ENCODE data around the gene TBCE.
"Not testable (repeated sequence)": the region's sequence is repeated elsewhere in the genome, so short reads cannot be mapped to it uniquely, and the experiment has no call there.

The TBCE gene

DNA sequence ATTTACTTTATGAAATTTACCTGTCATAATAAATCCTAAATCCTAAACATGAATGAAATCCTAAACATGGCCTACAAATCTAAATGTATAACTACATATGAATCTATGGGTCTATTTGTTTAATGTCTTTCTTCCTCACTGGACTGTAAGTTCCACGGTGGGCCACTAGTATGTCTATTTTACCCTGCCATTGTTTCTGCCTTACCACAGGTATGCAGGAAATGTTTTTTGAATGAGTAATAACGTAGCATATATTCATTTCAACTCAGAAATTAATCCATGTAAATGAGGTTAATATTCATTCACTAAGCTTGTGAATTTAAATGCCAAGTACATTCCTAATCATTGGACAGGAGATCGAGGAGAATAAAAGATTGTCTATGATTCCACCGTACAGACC, 101.7 kb downstream of the TBCE start:
- no peaks in the 10 kb centered on the region for H3K27me3 ChIP-seq (ENCODE audit: control insufficient read depth, insufficient read depth, low read length)
- H3K36me3 ChIP-seq (ENCODE audit: control insufficient read depth, insufficient read depth, low read length): no peaks in the 10 kb centered on the region
- no peak overlapping the region for H3K27ac ChIP-seq (ENCODE audit: low read length)
- H3K4me1 ChIP-seq (ENCODE audit: control insufficient read depth, insufficient read depth, low read length): no peaks in the 10 kb centered on the region
- no peak for DNase-seq (ENCODE audit: low read depth, low spot score)
- H3K9me3 ChIP-seq (ENCODE audit: control insufficient read depth, insufficient read depth, low read length): no peaks in the 10 kb centered on the region
- WGBS (ENCODE audit: insufficient coverage, insufficient read length): no CpG with 5 or more reads among the region's 4 CpGs
- no peak overlapping the region for H3K4me3 ChIP-seq (ENCODE audit: low read length)

DNA sequence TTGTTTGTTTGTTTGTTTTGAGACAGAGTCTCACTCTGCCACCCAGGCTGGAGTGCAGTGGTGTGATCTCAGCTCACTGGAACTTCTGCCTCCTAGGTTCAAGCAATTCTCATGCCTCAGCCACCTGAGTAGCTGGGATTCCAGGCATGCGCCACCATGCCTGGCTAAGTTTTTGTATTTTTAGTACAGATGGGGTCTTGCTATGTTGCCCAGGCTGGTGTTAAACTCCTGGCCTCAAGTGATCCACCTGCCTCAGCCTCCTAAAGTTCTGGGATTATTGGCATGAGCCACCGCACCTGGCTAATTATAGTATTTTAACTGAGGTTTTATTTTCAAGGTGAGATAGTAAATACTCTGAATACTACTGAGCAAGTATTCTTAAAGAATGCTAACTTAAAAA, 102.7 kb downstream of the TBCE start:
- not testable (repeated sequence) for H3K36me3 ChIP-seq (ENCODE audit: control insufficient read depth, insufficient read depth, low read length); H3K9me3 ChIP-seq (ENCODE audit: control insufficient read depth, insufficient read depth, low read length); H3K27me3 ChIP-seq (ENCODE audit: control insufficient read depth, insufficient read depth, low read length); DNase-seq (ENCODE audit: low read depth, low spot score); H3K4me3 ChIP-seq (ENCODE audit: low read length); H3K4me1 ChIP-seq (ENCODE audit: control insufficient read depth, insufficient read depth, low read length); H3K27ac ChIP-seq (ENCODE audit: low read length)
- WGBS (ENCODE audit: insufficient coverage, insufficient read length): no CpG with 5 or more reads among the region's 2 CpGs

DNA sequence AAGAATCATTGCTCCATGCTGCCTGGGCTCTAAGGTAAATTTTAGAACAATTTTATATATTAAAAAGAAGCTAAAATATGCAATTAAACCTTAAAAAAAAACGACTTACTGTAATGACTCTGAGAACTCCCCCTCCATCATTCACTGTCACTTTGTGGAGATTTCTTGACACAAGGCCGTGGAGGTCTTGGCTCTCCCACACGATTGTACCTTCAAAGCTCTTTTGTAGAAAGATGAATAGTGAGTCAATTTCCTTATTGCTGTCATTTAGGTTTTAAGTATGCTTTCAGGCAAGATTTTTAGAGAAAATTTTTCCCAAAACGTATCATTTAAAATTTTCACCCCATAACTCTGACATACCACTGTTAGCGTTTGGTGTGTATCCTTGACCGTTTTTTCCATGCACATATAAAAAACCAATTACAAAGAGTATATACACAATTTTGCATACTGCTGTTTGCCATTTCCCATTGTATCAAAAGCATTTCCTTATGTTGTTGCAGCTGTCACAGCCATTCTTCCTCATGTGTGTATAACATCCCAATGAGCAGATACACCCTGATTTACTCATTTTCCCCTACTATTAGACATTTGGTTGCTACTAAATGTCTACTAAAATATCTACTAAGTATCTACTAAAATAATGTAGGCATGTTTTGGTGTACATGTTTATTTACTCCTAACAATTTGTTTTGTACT, 103.7 kb downstream of the TBCE start:
- Histone ChIP-seq H3K27me3 (ENCODE audit: control insufficient read depth, insufficient read depth, low read length) (no peaks in the 10 kb centered on the region), H3K4me3 (ENCODE audit: low read length) (no peak overlapping the region), H3K36me3 (ENCODE audit: control insufficient read depth, insufficient read depth, low read length) (no peaks in the 10 kb centered on the region), H3K9me3 (ENCODE audit: control insufficient read depth, insufficient read depth, low read length) (no peaks in the 10 kb centered on the region), H3K27ac (ENCODE audit: low read length) (no peak overlapping the region), H3K4me1 (ENCODE audit: control insufficient read depth, insufficient read depth, low read length) (no peaks in the 10 kb centered on the region)
- WGBS (ENCODE audit: insufficient coverage, insufficient read length): no CpG with 5 or more reads among the region's 6 CpGs
- no peak for DNase-seq (ENCODE audit: low read depth, low spot score)

DNA sequence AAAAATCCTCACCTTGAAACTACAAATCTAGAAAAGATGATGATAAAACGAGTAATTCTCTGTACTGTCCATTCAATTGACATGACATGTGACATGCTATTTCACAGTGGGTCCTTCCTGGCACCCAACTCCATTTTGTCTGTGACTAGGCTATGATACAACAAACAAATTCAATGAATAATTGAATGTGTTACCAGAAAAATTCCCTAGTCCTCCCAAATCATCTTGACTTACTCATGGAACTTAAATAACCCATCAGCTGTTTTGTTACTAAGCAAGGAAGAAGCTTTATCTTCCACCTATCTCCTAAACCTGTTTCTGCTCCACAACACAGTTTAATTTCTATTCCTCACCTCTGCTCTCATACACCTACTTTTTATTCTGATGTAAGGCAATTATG, 106.6 kb downstream of the TBCE start:
- no peaks in the 10 kb centered on the region for H3K4me1 ChIP-seq (ENCODE audit: control insufficient read depth, insufficient read depth, low read length)
- WGBS (ENCODE audit: insufficient coverage, insufficient read length): no CpG with 5 or more reads among the region's 1 CpG
- H3K27ac ChIP-seq (ENCODE audit: low read length): no peak overlapping the region
- H3K36me3 ChIP-seq (ENCODE audit: control insufficient read depth, insufficient read depth, low read length): peaks cover 5% of the 10 kb centered on the region; the same call in 1 of the 2 replicates
- DNase-seq (ENCODE audit: low read depth, low spot score): no peak
- H3K4me3 ChIP-seq (ENCODE audit: low read length): no peak overlapping the region
- H3K9me3 ChIP-seq (ENCODE audit: control insufficient read depth, insufficient read depth, low read length): no peaks in the 10 kb centered on the region
- H3K27me3 ChIP-seq (ENCODE audit: control insufficient read depth, insufficient read depth, low read length): no peaks in the 10 kb centered on the region

DNA sequence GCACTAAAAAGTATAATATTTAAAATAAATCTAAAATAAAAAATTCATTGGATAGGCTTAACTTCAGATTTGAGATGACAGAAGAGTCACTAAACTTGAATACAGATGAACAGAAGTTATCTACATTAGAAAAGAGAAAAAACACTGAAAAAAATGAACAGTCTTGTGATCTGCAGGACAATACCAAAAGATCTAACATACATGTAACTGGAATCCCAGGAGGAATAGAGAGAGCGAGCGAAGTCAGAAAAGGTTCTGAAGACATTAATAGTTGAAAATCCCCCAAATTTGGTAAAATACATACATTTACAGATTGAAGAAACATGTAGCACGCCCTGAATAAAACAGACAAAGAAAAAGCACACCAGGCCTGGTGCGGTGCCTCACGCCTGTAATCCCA, 115.9 kb downstream of the TBCE start:
- H3K4me1 ChIP-seq (ENCODE audit: control insufficient read depth, insufficient read depth, low read length): no peaks in the 10 kb centered on the region
- no peak overlapping the region for H3K4me3 ChIP-seq (ENCODE audit: low read length)
- DNase-seq (ENCODE audit: low read depth, low spot score): no peak
- H3K27me3 ChIP-seq (ENCODE audit: control insufficient read depth, insufficient read depth, low read length): no peaks in the 10 kb centered on the region
- peaks cover 10% of the 10 kb centered on the region; the same call in 1 of the 2 replicates for H3K36me3 ChIP-seq (ENCODE audit: control insufficient read depth, insufficient read depth, low read length)
- no CpG with 5 or more reads among the region's 5 CpGs for WGBS (ENCODE audit: insufficient coverage, insufficient read length)
- H3K27ac ChIP-seq (ENCODE audit: low read length): no peak overlapping the region
- no peaks in the 10 kb centered on the region for H3K9me3 ChIP-seq (ENCODE audit: control insufficient read depth, insufficient read depth, low read length)

DNA sequence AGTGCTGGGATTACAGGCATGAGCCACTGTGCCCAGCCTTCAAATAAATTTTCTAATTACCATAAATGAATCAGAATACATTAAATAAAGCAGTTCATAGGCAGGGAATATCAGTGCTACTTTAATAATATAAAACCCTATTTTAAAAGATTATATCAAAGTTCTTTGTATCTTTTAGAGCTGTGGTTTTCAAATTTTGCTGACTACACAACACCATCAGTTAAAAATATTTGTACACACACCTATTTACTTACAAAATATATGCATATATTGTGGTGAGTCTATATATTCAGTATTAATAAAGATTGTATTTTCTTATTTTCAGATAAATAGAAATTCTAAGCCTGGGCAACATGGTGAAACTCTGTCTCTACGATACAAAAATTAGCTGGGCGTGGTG, 118.3 kb downstream of the TBCE start:
- no peak for DNase-seq (ENCODE audit: low read depth, low spot score)
- H3K4me1 ChIP-seq (ENCODE audit: control insufficient read depth, insufficient read depth, low read length): no peaks in the 10 kb centered on the region

DNA sequence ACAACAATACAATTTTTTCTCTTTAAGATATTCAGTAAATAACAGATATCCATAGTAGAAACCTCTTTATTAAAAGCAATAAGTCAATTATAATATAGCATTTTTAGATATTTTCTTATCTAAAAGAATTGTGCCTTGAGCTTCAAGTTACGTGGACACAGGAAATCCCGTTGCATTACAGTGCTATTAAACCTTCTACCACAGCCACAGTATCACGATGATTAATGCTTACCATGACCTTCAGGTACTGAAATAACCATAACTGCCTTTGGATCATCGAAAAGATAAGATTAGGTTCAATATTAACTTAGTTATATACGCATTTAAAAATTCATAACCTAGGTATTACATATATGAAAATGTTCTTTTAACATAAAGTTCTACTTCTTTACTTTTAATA, 119.1 kb downstream of the TBCE start:
- Histone ChIP-seq H3K27me3 (ENCODE audit: control insufficient read depth, insufficient read depth, low read length) (no peaks in the 10 kb centered on the region), H3K36me3 (ENCODE audit: control insufficient read depth, insufficient read depth, low read length) (no peaks in the 10 kb centered on the region; the same call in 1 of the 2 replicates), H3K4me1 (ENCODE audit: control insufficient read depth, insufficient read depth, low read length) (no peaks in the 10 kb centered on the region), H3K27ac (ENCODE audit: low read length) (no peak overlapping the region), H3K9me3 (ENCODE audit: control insufficient read depth, insufficient read depth, low read length) (no peaks in the 10 kb centered on the region), H3K4me3 (ENCODE audit: low read length) (no peak overlapping the region)
- DNase-seq (ENCODE audit: low read depth, low spot score): no peak
- WGBS (ENCODE audit: insufficient coverage, insufficient read length): no CpG with 5 or more reads among the region's 5 CpGs

More for the DNA sequence above, 118.3 kb downstream of the TBCE start:
- H3K36me3 ChIP-seq (ENCODE audit: control insufficient read depth, insufficient read depth, low read length): no peaks in the 10 kb centered on the region; the same call in 1 of the 2 replicates
- WGBS (ENCODE audit: insufficient coverage, insufficient read length): no CpG with 5 or more reads among the region's 2 CpGs
- H3K9me3 ChIP-seq (ENCODE audit: control insufficient read depth, insufficient read depth, low read length): no peaks in the 10 kb centered on the region
- no peak overlapping the region for H3K27ac ChIP-seq (ENCODE audit: low read length)
- H3K27me3 ChIP-seq (ENCODE audit: control insufficient read depth, insufficient read depth, low read length): no peaks in the 10 kb centered on the region
- H3K4me3 ChIP-seq (ENCODE audit: low read length): no peak overlapping the region

DNA sequence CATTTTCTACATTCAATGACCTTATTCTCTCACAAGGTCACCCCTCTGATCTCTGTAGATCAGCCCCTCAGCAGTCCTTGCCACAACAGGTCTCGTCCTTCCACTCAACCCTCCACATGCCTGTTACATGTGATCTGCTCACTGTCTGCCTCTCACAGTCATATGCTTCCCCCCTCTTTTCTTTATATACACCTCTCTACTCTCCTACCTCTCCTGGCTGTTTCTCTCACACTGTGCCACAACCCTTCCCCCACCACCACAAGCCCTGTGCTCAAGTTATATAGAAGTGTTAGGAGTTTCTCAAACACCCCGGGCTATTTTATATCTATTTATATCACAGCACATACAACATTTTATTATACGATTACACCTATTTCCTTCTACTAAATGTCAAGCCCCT, 124.4 kb downstream of the TBCE start:
- 100% methylated on average over 2 of the region's 3 CpGs for WGBS (ENCODE audit: insufficient coverage, insufficient read length)
- H3K9me3 ChIP-seq (ENCODE audit: control insufficient read depth, insufficient read depth, low read length): no peaks in the 10 kb centered on the region
- no peak for DNase-seq (ENCODE audit: low read depth, low spot score)
- no peak overlapping the region for H3K4me3 ChIP-seq (ENCODE audit: low read length)
- H3K4me1 ChIP-seq (ENCODE audit: control insufficient read depth, insufficient read depth, low read length): no peaks in the 10 kb centered on the region
- no peaks in the 10 kb centered on the region for H3K27me3 ChIP-seq (ENCODE audit: control insufficient read depth, insufficient read depth, low read length)
- no peak overlapping the region for H3K27ac ChIP-seq (ENCODE audit: low read length)
- H3K36me3 ChIP-seq (ENCODE audit: control insufficient read depth, insufficient read depth, low read length): peaks cover 2% of the 10 kb centered on the region; the same call in 1 of the 2 replicates

DNA sequence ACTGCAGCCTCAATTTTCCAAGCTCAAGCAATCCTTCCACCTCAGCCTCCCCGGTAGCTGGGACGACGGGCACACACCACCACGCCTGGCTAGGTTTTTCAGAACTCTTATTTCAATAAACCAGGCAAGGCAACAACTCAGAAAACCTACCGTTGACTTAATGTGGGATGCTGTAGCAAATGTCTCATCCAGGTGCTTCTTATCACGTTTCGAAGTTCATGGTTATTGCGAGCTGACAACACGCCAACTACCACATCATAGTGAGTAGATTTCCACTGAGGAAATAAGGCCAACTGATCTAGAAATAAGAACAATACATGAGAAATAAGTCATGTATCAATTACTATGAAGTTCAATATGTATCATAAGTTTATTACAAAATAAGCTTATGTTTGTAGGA, 127.3 kb downstream of the TBCE start:
- H3K4me3 ChIP-seq (ENCODE audit: low read length): no peak overlapping the region
- no peak for DNase-seq (ENCODE audit: low read depth, low spot score)
- H3K9me3 ChIP-seq (ENCODE audit: control insufficient read depth, insufficient read depth, low read length): no peaks in the 10 kb centered on the region
- peaks cover 2% of the 10 kb centered on the region; the same call in 1 of the 2 replicates for H3K36me3 ChIP-seq (ENCODE audit: control insufficient read depth, insufficient read depth, low read length)
- no peaks in the 10 kb centered on the region for H3K4me1 ChIP-seq (ENCODE audit: control insufficient read depth, insufficient read depth, low read length)
- no peaks in the 10 kb centered on the region for H3K27me3 ChIP-seq (ENCODE audit: control insufficient read depth, insufficient read depth, low read length)
- H3K27ac ChIP-seq (ENCODE audit: low read length): no peak overlapping the region
- WGBS (ENCODE audit: insufficient coverage, insufficient read length): no CpG with 5 or more reads among the region's 9 CpGs

DNA sequence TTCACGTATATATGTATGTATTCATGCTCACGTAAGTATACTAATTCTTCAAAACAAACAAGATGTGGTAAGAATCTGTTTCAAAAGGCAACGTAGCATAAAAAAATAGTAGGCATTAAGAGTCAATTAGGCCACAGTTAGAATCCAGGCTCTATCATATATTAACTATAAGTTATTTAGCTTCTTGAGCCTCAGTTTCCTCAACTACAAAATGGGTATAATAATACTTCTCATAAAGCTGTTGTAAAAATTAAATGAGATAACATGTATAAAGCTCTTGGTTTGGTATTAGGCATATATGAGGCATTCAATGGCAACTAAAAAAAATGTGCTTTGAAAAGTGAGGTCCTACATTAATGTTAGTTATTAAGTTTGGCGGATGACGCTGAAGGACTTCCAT, 127.8 kb downstream of the TBCE start:
- H3K36me3 ChIP-seq (ENCODE audit: control insufficient read depth, insufficient read depth, low read length): peaks cover 2% of the 10 kb centered on the region; the same call in 1 of the 2 replicates

DNA sequence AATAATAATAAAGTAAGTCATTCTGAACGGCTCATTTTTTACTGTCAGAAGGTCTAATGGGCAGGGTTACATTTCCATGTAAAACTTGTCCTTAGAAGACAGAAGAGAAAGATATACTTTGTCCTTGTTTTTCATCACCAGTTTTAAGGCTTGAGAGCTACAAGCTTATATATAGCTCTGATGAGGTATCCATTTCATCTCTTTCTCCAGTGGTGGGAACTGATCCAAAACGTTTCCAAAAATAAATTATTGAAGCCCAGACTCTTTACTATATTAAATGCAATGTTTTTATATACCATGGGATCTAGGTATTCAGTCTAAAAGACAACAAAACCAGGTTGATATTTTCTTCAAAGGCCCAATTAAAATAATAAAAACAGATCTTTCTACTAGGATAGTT, 128.3 kb downstream of the TBCE start:
- Histone ChIP-seq H3K4me1 (ENCODE audit: control insufficient read depth, insufficient read depth, low read length) (no peaks in the 10 kb centered on the region), H3K9me3 (ENCODE audit: control insufficient read depth, insufficient read depth, low read length) (no peaks in the 10 kb centered on the region), H3K27ac (ENCODE audit: low read length) (no peak overlapping the region), H3K4me3 (ENCODE audit: low read length) (no peak overlapping the region), H3K36me3 (ENCODE audit: control insufficient read depth, insufficient read depth, low read length) (peaks cover 2% of the 10 kb centered on the region; the same call in 1 of the 2 replicates), H3K27me3 (ENCODE audit: control insufficient read depth, insufficient read depth, low read length) (no peaks in the 10 kb centered on the region)
- no CpG with 5 or more reads among the region's 2 CpGs for WGBS (ENCODE audit: insufficient coverage, insufficient read length)
- no peak for DNase-seq (ENCODE audit: low read depth, low spot score)

More for the DNA sequence above, 127.8 kb downstream of the TBCE start:
- Histone ChIP-seq H3K27me3 (ENCODE audit: control insufficient read depth, insufficient read depth, low read length) (no peaks in the 10 kb centered on the region), H3K9me3 (ENCODE audit: control insufficient read depth, insufficient read depth, low read length) (no peaks in the 10 kb centered on the region), H3K4me3 (ENCODE audit: low read length) (no peak overlapping the region), H3K27ac (ENCODE audit: low read length) (no peak overlapping the region), H3K4me1 (ENCODE audit: control insufficient read depth, insufficient read depth, low read length) (no peaks in the 10 kb centered on the region)
- DNase-seq (ENCODE audit: low read depth, low spot score): no peak
- WGBS (ENCODE audit: insufficient coverage, insufficient read length): no CpG with 5 or more reads among the region's 5 CpGs

Measured in iPS DF 6.9 (cell line).